ENCODE data around the gene HOXA4.

Gene HOXA4

GRCh38 chr7:27124096-27124901, 6.3 kb downstream of the HOXA4 start:
- peaks cover 0 to 6% of the 10 kb centered on the region in 2 donors for H3K27me3 ChIP-seq (ENCODE audit: control insufficient read depth in 1 of 2, insufficient read depth in 2 of 2, low read length in 2 of 2)
- peak overlapping the region; percentile 53 for H3K27ac ChIP-seq (ENCODE audit: low read depth, low read length)
- H3K4me1 ChIP-seq (ENCODE audit: control insufficient read depth in 1 of 2, insufficient read depth in 2 of 2, low read length in 2 of 2), result peaks cover 32 to 53% of the 10 kb centered on the region in 2 donors
- peak overlapping the region; percentile 67 to 75 for H3K4me3 ChIP-seq (ENCODE audit: low read depth in 1 of 2, low read length in 2 of 2)
- H3K9ac ChIP-seq (ENCODE audit: low read depth in 1 of 2, low read length in 2 of 2), result peak overlapping the region in 1 of 2 donors; percentile 62
- no peaks in the 10 kb centered on the region for H3K9me3 ChIP-seq (ENCODE audit: control insufficient read depth in 1 of 2, low read length in 2 of 2)
- no peaks in the 10 kb centered on the region for H3K36me3 ChIP-seq (ENCODE audit: control insufficient read depth in 1 of 2, insufficient read depth in 2 of 2, low read length in 2 of 2)

GRCh38 chr7:27123477-27124053, 7.0 kb downstream of the HOXA4 start:
- Histone ChIP-seq H3K9me3 (ENCODE audit: control insufficient read depth in 1 of 2, low read length in 2 of 2) (no peaks in the 10 kb centered on the region), H3K4me3 (ENCODE audit: low read depth in 1 of 2, low read length in 2 of 2) (peak overlapping the region; percentile 67 to 75), H3K36me3 (ENCODE audit: control insufficient read depth in 1 of 2, insufficient read depth in 2 of 2, low read length in 2 of 2) (no peaks in the 10 kb centered on the region), H3K27ac (ENCODE audit: low read depth, low read length) (peak overlapping the region; percentile 53), H3K27me3 (ENCODE audit: control insufficient read depth in 1 of 2, insufficient read depth in 2 of 2, low read length in 2 of 2) (peaks cover 0 to 4% of the 10 kb centered on the region in 2 donors), H3K9ac (ENCODE audit: low read depth in 1 of 2, low read length in 2 of 2) (peak overlapping the region; percentile 58 to 62), H3K4me1 (ENCODE audit: control insufficient read depth in 1 of 2, insufficient read depth in 2 of 2, low read length in 2 of 2) (peaks cover 30 to 47% of the 10 kb centered on the region in 2 donors)

- Histone ChIP-seq H3K4me1 (ENCODE audit: control insufficient read depth in 1 of 2, insufficient read depth in 2 of 2, low read length in 2 of 2) (peaks cover 30 to 45% of the 10 kb centered on the region in 2 donors), H3K27ac (ENCODE audit: low read depth, low read length) (peak overlapping the region; percentile 53), H3K27me3 (ENCODE audit: control insufficient read depth in 1 of 2, insufficient read depth in 2 of 2, low read length in 2 of 2) (peaks cover 0 to 4% of the 10 kb centered on the region in 2 donors), H3K36me3 (ENCODE audit: control insufficient read depth in 1 of 2, insufficient read depth in 2 of 2, low read length in 2 of 2) (no peaks in the 10 kb centered on the region), H3K9me3 (ENCODE audit: control insufficient read depth in 1 of 2, low read length in 2 of 2) (no peaks in the 10 kb centered on the region), H3K9ac (ENCODE audit: low read depth in 1 of 2, low read length in 2 of 2) (peak overlapping the region; percentile 58 to 62), H3K4me3 (ENCODE audit: low read depth in 1 of 2, low read length in 2 of 2) (peak overlapping the region; percentile 67 to 75)
Measured at GRCh38 chr7:27123007-27123476, 7.5 kb downstream of the HOXA4 start.

- Histone ChIP-seq H3K4me3 (ENCODE audit: low read depth in 1 of 2, low read length in 2 of 2) (peak overlapping the region; percentile 67 to 75), H3K27me3 (ENCODE audit: control insufficient read depth in 1 of 2, insufficient read depth in 2 of 2, low read length in 2 of 2) (peaks cover 0 to 3% of the 10 kb centered on the region in 2 donors), H3K27ac (ENCODE audit: low read depth, low read length) (peak overlapping the region; percentile 53)
Measured at GRCh38 chr7:27122077-27122910, 8.3 kb downstream of the HOXA4 start.

GRCh38 chr7:27121684-27122076, 8.9 kb downstream of the HOXA4 start:
- H3K27me3 ChIP-seq (ENCODE audit: control insufficient read depth in 1 of 2, insufficient read depth in 2 of 2, low read length in 2 of 2), result no peaks in the 10 kb centered on the region
- H3K9ac ChIP-seq (ENCODE audit: low read depth in 1 of 2, low read length in 2 of 2), result peak overlapping the region; percentile 39 to 62
- H3K36me3 ChIP-seq (ENCODE audit: control insufficient read depth in 1 of 2, insufficient read depth in 2 of 2, low read length in 2 of 2), result no peaks in the 10 kb centered on the region
- H3K27ac ChIP-seq (ENCODE audit: low read depth, low read length), result peak overlapping the region; percentile 53
- H3K4me1 ChIP-seq (ENCODE audit: control insufficient read depth in 1 of 2, insufficient read depth in 2 of 2, low read length in 2 of 2), result peaks cover 30 to 35% of the 10 kb centered on the region in 2 donors
- H3K4me3 ChIP-seq (ENCODE audit: low read depth in 1 of 2, low read length in 2 of 2), result peak overlapping the region; percentile 67 to 75
- no peaks in the 10 kb centered on the region for H3K9me3 ChIP-seq (ENCODE audit: control insufficient read depth in 1 of 2, low read length in 2 of 2)

More at GRCh38 chr7:27122077-27122910, 8.3 kb downstream of the HOXA4 start:
- H3K4me1 ChIP-seq (ENCODE audit: control insufficient read depth in 1 of 2, insufficient read depth in 2 of 2, low read length in 2 of 2), result peaks cover 30 to 40% of the 10 kb centered on the region in 2 donors
- no peaks in the 10 kb centered on the region for H3K36me3 ChIP-seq (ENCODE audit: control insufficient read depth in 1 of 2, insufficient read depth in 2 of 2, low read length in 2 of 2)
- no peaks in the 10 kb centered on the region for H3K9me3 ChIP-seq (ENCODE audit: control insufficient read depth in 1 of 2, low read length in 2 of 2)
- H3K9ac ChIP-seq (ENCODE audit: low read depth in 1 of 2, low read length in 2 of 2), result peak overlapping the region; percentile 39 to 62

GRCh38 chr7:27119412-27119911, 11.1 kb downstream of the HOXA4 start:
- Histone ChIP-seq H3K4me1 (ENCODE audit: control insufficient read depth in 1 of 2, insufficient read depth in 2 of 2, low read length in 2 of 2) (peaks cover 27 to 35% of the 10 kb centered on the region in 2 donors), H3K9ac (ENCODE audit: low read depth in 1 of 2, low read length in 2 of 2) (no peak overlapping the region), H3K27ac (ENCODE audit: low read depth, low read length) (no peak overlapping the region)

GRCh38 chr7:27118580-27118979, 12.0 kb downstream of the HOXA4 start:
- Histone ChIP-seq H3K27ac (ENCODE audit: low read depth, low read length) (peak overlapping the region; percentile 20), H3K36me3 (ENCODE audit: control insufficient read depth in 1 of 2, insufficient read depth in 2 of 2, low read length in 2 of 2) (no peaks in the 10 kb centered on the region), H3K9me3 (ENCODE audit: control insufficient read depth in 1 of 2, low read length in 2 of 2) (no peaks in the 10 kb centered on the region), H3K4me3 (ENCODE audit: low read depth in 1 of 2, low read length in 2 of 2) (peak overlapping the region; percentile 64 to 69), H3K27me3 (ENCODE audit: control insufficient read depth in 1 of 2, insufficient read depth in 2 of 2, low read length in 2 of 2) (no peaks in the 10 kb centered on the region), H3K9ac (ENCODE audit: low read depth in 1 of 2, low read length in 2 of 2) (peak overlapping the region in 1 of 2 donors; percentile 40), H3K4me1 (ENCODE audit: control insufficient read depth in 1 of 2, insufficient read depth in 2 of 2, low read length in 2 of 2) (peaks cover 22 to 32% of the 10 kb centered on the region in 2 donors)

More at GRCh38 chr7:27119412-27119911, 11.1 kb downstream of the HOXA4 start:
- no peaks in the 10 kb centered on the region for H3K27me3 ChIP-seq (ENCODE audit: control insufficient read depth in 1 of 2, insufficient read depth in 2 of 2, low read length in 2 of 2)
- H3K36me3 ChIP-seq (ENCODE audit: control insufficient read depth in 1 of 2, insufficient read depth in 2 of 2, low read length in 2 of 2), result no peaks in the 10 kb centered on the region
- H3K4me3 ChIP-seq (ENCODE audit: low read depth in 1 of 2, low read length in 2 of 2), result no peak overlapping the region
- H3K9me3 ChIP-seq (ENCODE audit: control insufficient read depth in 1 of 2, low read length in 2 of 2), result no peaks in the 10 kb centered on the region

GRCh38 chr7:27117887-27118491, 12.6 kb downstream of the HOXA4 start:
- Histone ChIP-seq H3K4me1 (ENCODE audit: control insufficient read depth in 1 of 2, insufficient read depth in 2 of 2, low read length in 2 of 2) (peaks cover 20 to 28% of the 10 kb centered on the region in 2 donors), H3K4me3 (ENCODE audit: low read depth in 1 of 2, low read length in 2 of 2) (peak overlapping the region; percentile 64 to 69), H3K9me3 (ENCODE audit: control insufficient read depth in 1 of 2, low read length in 2 of 2) (no peaks in the 10 kb centered on the region), H3K36me3 (ENCODE audit: control insufficient read depth in 1 of 2, insufficient read depth in 2 of 2, low read length in 2 of 2) (no peaks in the 10 kb centered on the region), H3K27ac (ENCODE audit: low read depth, low read length) (peak overlapping the region; percentile 20), H3K27me3 (ENCODE audit: control insufficient read depth in 1 of 2, insufficient read depth in 2 of 2, low read length in 2 of 2) (peaks cover 0 to 3% of the 10 kb centered on the region in 2 donors), H3K9ac (ENCODE audit: low read depth in 1 of 2, low read length in 2 of 2) (peak overlapping the region; percentile 70 to 76)
